ENCODE data around the gene SLFN11.
"Not testable (repeated sequence)": the region's sequence is repeated elsewhere in the genome, so short reads cannot be mapped to it uniquely, and the experiment has no call there.

Gene SLFN11, protein sequence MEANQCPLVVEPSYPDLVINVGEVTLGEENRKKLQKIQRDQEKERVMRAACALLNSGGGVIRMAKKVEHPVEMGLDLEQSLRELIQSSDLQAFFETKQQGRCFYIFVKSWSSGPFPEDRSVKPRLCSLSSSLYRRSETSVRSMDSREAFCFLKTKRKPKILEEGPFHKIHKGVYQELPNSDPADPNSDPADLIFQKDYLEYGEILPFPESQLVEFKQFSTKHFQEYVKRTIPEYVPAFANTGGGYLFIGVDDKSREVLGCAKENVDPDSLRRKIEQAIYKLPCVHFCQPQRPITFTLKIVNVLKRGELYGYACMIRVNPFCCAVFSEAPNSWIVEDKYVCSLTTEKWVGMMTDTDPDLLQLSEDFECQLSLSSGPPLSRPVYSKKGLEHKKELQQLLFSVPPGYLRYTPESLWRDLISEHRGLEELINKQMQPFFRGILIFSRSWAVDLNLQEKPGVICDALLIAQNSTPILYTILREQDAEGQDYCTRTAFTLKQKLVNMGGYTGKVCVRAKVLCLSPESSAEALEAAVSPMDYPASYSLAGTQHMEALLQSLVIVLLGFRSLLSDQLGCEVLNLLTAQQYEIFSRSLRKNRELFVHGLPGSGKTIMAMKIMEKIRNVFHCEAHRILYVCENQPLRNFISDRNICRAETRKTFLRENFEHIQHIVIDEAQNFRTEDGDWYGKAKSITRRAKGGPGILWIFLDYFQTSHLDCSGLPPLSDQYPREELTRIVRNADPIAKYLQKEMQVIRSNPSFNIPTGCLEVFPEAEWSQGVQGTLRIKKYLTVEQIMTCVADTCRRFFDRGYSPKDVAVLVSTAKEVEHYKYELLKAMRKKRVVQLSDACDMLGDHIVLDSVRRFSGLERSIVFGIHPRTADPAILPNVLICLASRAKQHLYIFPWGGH

DNA sequence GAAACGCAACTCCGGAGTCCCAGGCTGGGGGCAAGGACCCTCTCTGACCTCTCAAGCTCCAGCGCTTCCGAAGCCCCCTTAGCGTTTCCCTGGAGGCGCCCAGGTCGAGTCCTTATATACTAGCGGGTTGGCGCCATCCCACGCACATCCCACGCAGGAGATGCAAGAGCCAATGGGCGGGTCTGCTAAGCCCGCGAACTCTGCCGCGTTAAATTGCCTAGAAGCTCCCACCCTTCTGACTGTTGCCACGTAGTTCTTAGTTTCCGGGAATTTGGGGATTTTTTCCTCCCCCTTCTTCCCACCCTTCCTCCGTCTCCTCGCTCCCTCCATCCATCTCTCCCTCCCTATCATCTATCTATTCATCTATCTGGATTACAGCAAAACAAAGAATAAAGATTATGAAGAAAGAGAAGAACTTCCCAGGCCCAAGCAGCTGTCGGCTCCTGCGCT, at the start of gene SLFN11:
Gene SLFN11, minus strand, starts transcription at position 88 of the 450 bp plus-strand sequence. CDS start 9,814 bp downstream, outside the sequence.
- DNase-seq: peak; percentile 69

DNA sequence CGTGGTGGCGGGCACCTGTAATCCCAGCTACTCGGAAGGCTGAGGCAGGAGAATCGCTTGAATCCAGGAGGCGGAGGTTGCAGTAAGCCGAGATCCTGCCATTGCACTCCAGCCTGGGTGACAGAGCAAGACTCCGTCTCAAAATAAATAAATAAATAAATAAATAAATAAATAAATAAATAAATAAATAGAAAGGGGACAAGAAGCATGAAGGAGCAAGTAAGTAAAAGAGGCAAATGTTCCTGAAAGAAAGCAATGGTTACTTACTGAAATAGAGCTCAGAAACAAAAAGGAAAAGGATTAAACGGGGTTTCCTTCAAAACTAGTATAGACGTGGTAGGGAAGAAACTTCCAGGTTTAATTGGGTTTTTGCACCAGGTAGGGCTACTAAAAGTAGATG, 47.6 kb upstream of the SLFN11 start:
- DNase-seq: not testable (repeated sequence)

DNA sequence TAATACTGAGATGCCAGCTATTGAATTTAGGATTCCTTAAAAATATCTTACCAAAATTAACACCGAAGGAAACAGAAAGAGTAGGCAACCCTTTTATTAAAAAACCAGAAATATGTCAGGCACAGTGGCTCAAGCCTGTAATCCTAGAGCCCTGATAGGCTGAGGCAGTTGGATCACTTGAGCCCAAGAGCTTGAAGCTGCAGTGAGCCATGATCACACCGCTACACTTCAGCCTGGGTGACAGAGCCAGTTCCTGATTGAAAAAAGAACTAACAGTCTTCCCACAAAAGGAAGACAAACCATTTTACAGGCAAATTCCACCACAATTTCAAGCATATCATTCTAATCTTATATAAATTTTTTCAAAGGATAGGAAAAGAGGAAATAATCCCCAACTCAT, 43.2 kb upstream of the SLFN11 start:
- no peak for DNase-seq

DNA sequence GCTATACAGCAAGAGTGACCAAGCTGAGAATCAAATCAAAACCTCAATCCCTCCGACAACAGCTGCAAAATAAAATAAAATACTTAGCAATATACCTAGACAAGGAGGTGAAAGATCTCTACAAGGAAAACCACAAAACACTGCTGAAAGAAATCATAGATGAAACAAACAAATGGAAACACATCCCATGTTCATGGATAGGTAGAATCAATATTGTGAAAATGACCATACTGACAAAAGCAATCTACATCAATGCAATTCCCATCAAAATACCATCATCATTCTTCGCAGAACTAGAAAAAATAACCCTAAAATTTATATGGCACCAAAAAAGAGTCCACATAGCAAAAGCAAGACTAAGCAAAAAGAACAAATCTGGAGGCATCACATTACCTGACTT, 41.3 kb upstream of the SLFN11 start:
- DNase-seq: not testable (repeated sequence)

DNA sequence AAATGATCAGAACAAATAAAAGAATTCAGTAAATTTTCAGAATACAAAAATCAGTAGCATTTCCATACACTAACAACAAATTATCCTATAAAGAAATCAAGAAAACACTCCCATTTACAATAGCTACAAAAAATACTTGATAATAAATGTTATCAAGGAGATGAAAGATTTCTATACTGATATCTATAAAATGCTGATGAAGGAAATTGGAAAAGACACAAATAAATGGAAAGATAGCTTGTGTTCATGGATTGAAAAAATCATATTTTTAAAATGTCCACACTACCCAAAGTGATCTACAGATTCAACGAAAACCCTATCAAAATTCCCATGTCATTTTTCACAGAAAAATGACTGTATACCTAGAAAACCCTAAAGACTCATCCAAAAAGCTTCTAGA, 40.8 kb upstream of the SLFN11 start:
- no peak for DNase-seq

DNA sequence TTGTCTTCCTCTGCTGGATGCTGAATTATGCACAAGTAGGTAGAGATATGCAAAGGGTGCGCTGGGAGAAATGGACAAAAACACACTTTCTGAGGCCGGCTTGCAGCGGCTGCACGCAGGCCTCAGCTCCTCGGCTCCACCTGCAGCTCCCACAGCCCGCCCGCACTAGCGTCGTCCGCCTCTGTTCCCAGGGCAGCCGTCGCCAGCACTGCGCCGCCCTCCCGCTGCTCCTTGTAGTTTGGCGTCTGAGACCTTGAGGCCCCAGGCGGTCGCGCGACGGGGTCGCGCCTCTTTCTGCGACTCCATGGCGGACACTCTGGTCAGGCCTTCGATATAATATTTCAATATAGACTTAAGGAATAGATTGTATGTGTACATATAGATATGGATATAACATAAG, 34.1 kb upstream of the SLFN11 start:
- no peak for DNase-seq

DNA sequence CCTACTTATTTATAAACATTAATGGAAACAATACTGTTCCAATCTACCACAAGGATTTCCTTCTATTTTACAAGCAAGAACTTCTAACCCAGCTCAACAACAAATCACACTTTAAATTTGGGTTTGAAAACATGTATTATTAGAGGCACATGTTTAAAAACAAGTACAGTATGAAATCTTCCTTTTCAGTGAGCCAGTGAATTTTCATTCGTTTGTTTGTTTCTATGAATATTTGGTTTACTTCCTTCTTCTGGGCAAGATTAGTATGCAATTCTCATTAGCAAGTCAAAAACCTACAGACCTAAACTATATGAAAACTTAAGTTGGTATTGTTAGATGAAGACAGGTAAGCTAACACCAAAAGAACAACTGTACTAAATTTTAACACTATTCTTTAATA, 33.1 kb upstream of the SLFN11 start:
- DNase-seq: no peak

DNA sequence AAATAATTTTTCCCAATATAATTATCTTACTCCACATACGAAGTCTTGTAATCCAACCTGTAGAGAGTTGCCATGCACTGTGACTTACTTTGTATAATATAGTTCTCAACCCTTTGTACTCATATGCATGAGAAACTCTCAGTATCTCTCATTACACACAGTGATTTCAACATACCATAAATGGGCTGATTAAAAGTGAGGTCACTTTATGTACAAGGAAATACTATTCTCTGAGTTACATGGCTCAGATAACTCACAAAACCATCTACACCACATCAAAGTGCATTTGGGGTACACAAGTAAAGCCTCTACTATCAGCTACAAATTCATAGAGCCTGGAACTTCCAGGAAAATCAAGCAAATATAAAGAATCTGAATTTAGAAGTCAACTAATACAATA, 30.9 kb upstream of the SLFN11 start:
- DNase-seq: no peak

DNA sequence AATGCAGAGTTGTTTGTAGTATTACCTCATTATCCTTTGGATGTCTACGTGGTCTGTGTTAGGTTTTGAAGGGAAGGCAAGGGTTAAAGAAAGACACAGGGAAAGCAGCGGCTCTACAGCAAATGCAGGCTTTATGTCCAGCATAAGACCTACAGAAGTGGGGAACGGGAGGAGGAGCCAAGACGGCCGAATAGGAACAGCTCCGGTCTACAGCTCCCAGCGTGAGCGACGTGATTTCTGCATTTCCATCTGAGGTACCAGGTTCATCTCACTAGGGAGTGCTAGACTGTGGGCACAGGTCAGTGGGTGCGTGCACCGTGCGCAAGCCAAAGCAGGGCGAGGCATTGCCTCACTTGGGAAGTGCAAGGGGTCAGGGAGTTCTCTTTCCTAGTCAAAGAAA, 20.4 kb upstream of the SLFN11 start:
- DNase-seq: not testable (repeated sequence)

DNA sequence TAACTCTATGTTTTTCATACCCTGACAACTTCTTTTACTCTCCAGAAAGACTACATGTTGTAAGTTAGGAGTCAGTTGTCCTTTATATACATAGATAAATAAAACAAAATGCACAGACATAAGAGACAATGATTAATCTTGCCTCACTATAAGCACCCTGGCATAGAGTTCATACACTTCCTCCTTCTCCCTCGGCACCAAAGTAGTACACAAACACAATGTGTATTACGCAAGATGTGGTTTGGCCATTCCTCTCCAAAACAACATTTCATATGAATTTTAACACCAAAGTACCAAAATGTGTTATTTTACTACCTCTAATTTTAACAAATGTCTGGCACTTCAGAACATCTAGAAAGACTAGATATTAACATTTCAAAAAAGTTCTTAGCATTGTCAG, 17.2 kb upstream of the SLFN11 start:
- DNase-seq: no peak

DNA sequence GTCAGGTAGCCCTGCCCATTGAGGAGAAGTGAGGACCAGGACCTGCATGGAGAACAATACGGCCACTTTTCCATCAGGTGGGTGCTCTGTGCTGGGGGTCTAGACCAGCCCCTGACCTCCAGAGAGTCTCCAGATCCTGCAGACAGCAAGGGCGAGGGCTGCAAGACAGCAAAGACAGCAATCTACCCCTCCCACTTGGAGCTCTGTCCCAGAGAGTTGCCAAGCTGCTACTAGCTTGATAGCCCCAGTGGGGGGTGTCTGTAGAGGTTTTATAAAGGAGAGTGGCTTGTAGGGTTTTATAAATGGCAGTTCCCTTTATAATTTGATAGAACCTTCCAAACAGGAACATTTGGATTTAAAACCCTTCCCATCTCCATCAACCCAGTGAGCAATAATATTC, 16.7 kb upstream of the SLFN11 start:
- DNase-seq: no peak

DNA sequence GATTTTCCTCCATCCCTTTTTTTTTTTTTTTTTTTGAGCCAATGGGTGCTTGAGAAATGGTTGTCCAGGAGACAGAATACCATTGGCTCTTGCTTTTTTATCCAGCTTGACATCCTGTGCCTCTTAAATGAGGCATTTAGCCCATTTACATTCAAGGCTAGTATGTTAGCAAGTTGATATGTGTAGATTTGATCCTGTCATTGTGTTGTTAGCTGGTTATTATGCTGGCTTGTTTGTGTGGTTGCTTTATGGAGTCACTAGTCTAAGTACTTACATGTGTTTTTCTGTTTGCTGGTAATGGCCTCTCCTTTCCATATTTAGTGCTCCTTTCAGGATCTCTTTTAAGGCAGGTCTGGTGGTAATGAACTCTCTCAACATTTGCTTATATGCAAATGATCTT, 14.1 kb upstream of the SLFN11 start:
- DNase-seq: no peak

DNA sequence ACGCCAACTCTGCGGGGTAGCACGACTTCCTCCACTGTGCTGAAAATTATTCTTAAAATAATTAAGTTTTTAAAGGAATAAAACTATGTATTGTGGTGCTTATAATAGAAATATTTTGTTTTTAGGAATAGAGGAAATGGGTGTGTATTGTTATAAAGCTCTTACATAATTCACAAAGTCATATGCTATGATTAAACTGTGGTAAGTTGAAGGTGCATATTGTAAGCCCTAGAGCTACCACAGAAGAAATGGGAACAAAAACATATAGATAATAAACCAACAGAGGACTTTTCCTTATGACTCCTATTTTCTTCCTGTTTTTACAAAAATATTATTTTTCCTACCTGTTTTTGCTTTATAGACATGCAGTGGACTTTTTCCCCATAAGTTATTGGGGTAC, 4.3 kb upstream of the SLFN11 start:
- DNase-seq: no peak

DNA sequence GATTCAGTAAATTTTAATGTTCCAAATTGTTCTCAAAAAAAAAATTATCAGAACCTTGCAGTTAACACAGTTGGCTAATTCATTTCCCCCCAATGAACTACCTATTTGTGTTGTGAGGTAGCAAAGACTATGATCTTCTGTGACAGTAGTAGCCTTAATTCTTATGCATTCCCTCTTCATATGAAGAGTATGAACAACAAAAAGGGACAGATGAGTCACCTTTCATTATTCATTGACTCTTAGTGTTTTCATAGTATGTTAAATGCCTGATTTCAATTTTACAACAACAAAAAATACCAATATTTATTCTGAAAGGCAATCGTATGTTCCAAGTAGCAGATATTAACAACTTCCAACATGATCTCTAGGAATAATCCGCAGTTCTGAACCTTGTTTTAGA, 3.6 kb upstream of the SLFN11 start:
- no peak for DNase-seq

DNA sequence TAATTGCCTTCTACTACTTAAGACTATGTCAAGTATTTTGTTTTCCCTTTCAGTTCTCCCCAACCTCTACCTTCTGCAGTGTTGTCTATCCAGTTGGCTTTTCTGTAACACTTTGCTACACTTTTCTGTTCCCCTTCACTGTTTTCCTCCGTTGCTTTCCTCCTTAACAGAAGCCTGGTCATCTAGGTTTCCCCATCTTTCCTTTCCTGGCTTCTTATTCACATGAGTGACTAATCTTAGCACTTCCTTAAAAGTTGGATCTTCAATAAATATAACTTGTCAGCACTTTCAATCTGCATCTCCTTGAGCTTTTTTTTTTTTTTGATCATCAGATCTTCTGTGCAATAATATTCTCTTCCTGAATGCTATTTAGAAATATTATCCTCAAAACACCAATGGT, 2.8 kb upstream of the SLFN11 start:
- no peak for DNase-seq

DNA sequence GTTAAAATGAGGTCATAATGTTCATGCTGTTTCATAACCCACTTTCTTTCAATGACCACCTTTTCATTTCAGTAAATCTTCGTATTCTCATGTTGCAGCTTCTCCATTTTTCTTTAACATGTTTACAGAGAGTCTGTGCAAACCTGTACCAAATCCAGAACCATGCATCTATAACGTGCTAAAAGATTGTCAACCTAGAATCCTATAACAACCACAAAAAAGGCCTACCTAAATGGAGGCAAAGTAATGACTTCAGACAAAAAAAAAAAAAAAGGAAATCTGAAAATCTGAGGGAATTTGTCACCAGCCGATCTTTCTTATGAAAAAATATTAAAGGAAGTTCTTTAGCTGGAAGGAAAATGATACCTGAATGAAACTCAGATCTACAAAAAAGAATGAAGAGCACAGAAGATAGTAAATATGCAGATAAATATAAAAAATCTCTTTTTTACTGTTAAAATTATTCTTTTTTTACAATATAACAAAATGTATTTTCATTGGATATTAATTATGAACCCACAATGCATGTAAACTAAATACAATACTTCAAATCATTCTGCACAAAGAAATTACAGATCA, 1.4 kb upstream of the SLFN11 start:
- DNase-seq: no peak

DNA sequence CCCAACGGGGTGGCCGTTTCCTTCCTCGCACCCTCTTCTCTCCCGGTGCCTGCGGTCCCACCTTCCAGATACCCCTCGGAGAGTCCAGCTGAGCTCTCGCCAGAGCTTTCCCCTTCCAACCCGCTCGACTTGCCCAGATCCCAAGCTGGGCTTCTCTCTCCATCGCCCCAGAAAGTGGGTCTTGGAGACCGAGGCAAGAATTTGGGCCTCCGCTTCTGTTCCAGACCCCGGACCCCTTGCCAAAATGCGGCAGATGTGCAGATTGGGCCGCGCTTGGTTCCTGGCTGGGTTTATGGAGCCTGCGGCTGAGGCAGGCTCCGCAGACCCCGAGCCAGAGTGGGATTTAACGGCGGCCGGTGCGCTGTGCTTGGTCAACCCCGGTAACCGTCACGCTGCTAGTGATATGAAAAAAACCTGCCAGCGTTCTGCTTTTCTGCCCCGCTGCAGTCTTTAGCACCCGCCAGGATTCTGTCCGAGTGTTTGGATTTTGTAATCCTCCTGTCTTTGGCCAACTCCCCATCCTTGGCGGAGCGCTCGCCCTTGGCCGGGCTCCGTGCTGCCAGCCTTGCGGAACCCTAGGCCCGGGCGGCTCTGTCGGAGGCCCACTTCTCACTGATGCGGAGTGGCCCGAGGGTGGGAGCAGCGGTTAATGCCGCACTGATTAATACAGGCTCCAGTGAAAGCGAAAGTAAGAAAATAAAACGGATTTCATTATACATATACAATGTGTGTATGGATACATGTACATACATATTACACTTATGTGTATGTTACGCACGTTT, 754 bp upstream of the SLFN11 start:
- peak; percentile 56 for DNase-seq

DNA sequence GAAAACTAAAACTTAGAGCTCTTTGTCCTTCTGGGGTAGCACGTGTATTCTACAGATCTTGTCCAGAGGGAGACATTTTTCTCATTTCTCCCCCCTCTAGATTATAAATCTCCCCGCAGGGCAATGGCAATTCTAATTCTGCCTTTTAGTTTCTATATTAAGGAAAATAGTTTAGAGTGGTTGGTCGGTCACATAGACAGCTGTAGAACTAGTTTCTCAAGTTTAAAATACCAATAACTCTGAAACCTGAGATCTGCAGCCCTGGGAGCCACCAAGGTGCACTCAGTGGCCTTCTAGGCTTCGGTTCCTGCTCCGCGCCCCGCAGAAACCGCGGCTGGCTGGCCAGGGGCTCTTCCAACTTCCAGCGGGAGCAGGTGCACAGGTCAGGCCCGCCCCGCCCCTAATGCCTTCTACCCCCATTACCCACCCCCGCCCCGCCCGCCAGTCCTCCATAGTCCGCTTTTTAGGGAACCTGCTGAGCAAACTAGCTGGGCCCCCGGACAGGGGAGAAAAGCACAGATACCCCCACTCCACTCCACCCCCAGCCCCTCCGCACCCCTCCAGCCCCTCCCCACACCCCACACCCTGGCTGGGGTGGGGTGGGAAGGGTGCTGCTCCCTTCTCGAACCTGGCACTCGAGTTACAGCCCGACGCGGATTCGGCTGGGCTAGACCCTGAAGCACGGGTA, 431 bp downstream of the SLFN11 start:
- DNase-seq: peak; percentile 23

DNA sequence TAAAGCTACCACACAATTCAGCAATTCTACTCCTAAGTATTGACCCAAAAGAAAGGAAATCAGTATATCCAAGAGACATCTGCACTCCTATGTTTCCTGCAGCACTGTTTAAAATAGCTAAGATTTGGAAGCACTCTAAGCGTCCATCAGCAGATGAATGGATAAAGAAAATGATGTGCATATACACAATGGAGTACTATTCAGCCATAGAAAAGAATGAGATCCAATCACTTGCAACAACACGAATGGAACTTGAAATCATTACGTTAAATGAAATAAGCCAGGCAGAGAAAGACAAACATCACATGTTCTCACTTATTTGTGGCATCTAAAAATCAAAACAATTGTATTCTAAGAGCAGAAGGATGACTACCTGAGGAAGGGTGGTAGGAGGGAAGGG, 1.5 kb downstream of the SLFN11 start:
- no peak for DNase-seq

DNA sequence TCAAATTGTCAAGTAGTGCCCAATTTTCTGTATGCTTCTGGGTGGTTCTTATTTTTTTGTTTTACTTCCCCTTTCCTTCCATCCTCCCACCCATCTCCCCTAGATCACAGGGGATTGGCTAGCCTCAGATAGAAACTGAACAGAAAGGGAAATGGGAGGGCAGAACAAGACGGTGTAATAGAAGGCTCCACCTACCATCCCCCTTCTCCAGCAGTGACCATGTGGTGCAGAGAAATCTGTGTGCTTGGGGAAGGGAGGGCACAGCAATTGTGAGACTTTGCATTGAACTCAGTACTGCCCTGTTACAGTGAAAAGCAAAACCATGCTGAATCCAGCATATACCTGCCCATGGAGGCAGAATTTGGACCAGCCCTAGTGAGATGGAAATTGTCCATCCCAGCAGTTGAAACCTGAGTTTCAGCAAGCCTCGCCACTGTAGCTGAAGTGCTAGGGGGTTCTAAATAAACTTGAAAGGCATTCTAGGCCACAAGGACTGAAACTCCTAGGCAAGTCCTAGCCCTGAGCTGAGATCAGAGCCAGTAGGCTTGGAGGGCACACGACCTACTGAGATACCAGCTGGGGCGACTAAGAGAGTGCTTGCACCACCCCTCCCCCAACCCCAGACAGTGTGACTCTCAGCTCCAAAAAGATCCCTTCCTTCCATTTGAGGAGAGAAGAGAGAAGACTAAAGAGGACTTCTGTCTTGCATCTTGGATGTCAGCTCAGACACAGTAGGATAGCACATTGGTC, 5.2 kb downstream of the SLFN11 start:
- DNase-seq: no peak

DNA sequence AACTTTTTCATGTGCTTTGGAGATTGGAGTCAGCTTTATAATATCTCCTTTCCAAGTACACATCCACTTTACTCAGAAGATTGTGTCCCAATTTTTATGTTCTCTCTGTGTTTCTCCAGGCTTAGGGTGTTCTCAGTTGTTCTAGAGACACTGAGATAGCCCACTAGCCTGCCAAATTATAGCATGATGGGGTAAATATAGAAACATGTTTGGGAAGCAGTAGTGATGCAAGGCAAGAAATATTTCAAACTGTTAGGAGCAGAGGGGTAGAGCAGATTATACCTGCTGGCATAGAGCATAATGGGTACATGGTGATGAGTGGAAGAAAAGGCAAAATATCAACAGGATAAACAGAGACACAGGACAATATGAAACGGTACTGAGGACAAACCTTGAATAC, 12.4 kb downstream of the SLFN11 start:
- no peak for DNase-seq

All from left hindlimb (tissue), 1 donor.